Measurements from ENCODE around the gene HSD3B7. TPM values are rescaled to one million over a fixed set of nuclear protein-coding genes. Genes with fewer than 3 reads are reported as not detected.
"Not testable (repeated sequence)": the region's sequence is repeated elsewhere in the genome, so short reads cannot be mapped to it uniquely, and the experiment has no call there.

Gene HSD3B7
- polyA plus RNA-seq (2.0 to 3.5 TPM (median 2.4 TPM) in 3 replicates), polyA minus RNA-seq (2.4 to 3.8 TPM (median 2.4 TPM) in 3 replicates)
- polyA plus RNA-seq (2011; ENCODE audit: low read depth), result 1.6 TPM
- 1.6 and 2.9 TPM in 2 replicates for polyA plus RNA-seq (2011; cell fraction: cytosol; rRNA removed)
- polyA plus RNA-seq (2011; cell fraction: nucleus; rRNA removed), result 3.9 and 4.7 TPM in 2 replicates
- polyA plus RNA-seq (2012; ENCODE audit: low replicate concordance), result 2.1 and 6.1 TPM in 2 replicates
- polyA minus RNA-seq (2011; cell fraction: cytosol; rRNA and poly(A)+ RNA removed), result 3.5 TPM
- polyA minus RNA-seq (2011; cell fraction: nucleus; rRNA and poly(A)+ RNA removed), result 1.8 and 2.1 TPM in 2 replicates

DNA sequence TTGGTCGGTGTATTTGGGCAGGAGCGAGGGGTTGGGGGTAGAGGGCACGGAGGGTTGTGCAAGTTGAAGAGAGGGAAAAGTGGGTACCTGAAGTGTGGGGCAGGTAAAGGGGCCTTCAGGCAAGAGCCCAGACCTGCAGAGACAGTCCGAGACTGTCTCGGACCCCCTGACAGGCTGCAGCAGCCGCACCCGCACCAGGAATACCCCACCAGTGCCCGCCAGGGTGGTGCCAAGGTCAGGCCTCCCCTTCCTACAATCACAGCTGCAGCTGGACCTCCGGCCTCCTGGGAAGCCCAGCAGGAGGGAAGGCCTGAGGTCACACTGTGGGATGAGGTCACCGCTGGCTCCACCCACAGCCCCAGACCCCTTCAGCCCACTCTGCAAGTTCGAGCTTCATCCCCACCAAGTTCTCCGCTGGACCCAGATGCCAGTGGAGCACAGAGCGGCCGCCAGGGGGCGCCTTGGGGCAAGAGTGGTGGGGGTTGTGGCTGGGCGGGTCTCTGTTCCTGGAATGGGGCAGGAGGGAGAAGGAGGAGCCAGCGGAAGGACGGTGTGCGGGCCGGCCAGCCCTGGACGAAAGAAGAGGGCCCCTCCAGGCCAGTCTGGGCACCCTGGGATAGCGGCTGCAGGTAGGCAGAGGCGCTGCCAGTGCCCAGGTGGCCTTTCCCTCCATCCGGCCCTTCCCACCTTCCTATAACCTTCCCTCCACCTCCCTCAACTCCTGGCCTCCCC, at the start of gene HSD3B7:
Gene HSD3B7 (plus strand): TSS at position 539 of the 732 bp plus-strand sequence. CDS start 452 bp downstream, outside the sequence.
- Histone ChIP-seq H2AFZ (ENCODE audit: control insufficient read depth, low read length) (peak within 1 kb of the TSS; percentile 23), H3K36me3 (ENCODE audit: control insufficient read depth in 2 of 2, extremely low read depth in 1 of 2, insufficient read depth in 2 of 2, low read length in 2 of 2) (peaks cover 10 to 14% of the 10 kb centered on the region in 2 experiments), H3K9me1 (ENCODE audit: control insufficient read depth, extremely low read depth, insufficient read depth, low read length) (no peaks in the 10 kb centered on the region), H3K79me2 (ENCODE audit: control insufficient read depth, insufficient read depth, low read length) (no peaks in the 10 kb centered on the region), H3K9ac (ENCODE audit: control insufficient read depth, extremely low read depth, insufficient read depth, low read length) (no peak within 1 kb of the TSS), H4K20me1 (ENCODE audit: control insufficient read depth, extremely low read depth, insufficient read depth, low read length) (no peaks in the 10 kb centered on the region), H3K4me3 (ENCODE audit: control insufficient read depth in 2 of 3, extremely low read depth in 1 of 3, insufficient read depth in 2 of 3, low read depth in 1 of 3, low read length in 3 of 3) (peak within 1 kb of the TSS in 2 of 3 experiments; percentile 5 to 37), H3K4me1 (ENCODE audit: control insufficient read depth, extremely low read depth, insufficient read depth, low read length) (peaks cover 15% of the 10 kb centered on the region), H3K9me3 (ENCODE audit: control insufficient read depth, low read depth, low read length) (no peaks in the 10 kb centered on the region), H3K4me2 (ENCODE audit: control insufficient read depth, extremely low read depth, insufficient read depth, low read depth, low read length) (peak within 1 kb of the TSS; percentile 66), H3K27me3 (ENCODE audit: control insufficient read depth, extremely low read depth, insufficient read depth, low read length) (no peaks in the 10 kb centered on the region), H3K27ac (ENCODE audit: control insufficient read depth, insufficient read depth, low read length) (no peak within 1 kb of the TSS)
- no peak for FAIRE-seq
- dilution Hi-C loops (cut with MboI; ENCODE audit: extremely low pct_ligation_motif_present, low sequenced_read_pairs), result no loop called here
- TF ChIP-seq EZH2 (IDR thresholded peaks at IDR 0.05; ENCODE audit: low read length), result no peak
- TF ChIP-seq, protein P1, sequence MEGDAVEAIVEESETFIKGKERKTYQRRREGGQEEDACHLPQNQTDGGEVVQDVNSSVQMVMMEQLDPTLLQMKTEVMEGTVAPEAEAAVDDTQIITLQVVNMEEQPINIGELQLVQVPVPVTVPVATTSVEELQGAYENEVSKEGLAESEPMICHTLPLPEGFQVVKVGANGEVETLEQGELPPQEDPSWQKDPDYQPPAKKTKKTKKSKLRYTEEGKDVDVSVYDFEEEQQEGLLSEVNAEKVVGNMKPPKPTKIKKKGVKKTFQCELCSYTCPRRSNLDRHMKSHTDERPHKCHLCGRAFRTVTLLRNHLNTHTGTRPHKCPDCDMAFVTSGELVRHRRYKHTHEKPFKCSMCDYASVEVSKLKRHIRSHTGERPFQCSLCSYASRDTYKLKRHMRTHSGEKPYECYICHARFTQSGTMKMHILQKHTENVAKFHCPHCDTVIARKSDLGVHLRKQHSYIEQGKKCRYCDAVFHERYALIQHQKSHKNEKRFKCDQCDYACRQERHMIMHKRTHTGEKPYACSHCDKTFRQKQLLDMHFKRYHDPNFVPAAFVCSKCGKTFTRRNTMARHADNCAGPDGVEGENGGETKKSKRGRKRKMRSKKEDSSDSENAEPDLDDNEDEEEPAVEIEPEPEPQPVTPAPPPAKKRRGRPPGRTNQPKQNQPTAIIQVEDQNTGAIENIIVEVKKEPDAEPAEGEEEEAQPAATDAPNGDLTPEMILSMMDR (optimal IDR thresholded peaks at IDR 0.05 in 1 of 3, IDR thresholded peaks at IDR 0.05 in 1 of 3, conservative IDR thresholded peaks at IDR 0.05 in 1 of 3; ENCODE audit: extremely low read depth in 1 of 3, insufficient read depth in 2 of 3, low read length in 3 of 3), result peak; percentile 57 to 93 (median 86)
- DNase-seq (ENCODE audit: low read depth, low spot score), result no peak

DNA sequence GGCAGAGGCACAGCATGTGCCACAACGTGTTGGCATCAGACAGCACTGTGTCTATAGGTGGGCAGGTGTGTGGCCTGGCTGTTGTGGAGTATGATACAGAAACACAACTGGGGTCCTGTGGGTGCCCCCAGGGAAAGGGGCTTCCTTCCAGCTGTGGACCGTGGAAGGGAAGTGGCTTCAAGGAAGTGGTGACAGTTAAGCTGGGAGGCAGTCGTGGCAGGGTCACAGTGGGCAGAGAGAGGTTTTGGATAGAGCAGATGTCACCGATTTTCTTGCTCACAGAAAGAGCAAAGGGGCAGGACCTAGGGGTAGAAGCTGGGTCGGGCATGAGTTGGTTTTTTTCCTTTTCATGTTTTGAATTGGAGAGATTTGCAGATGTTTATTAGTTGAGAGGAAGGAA, 47.3 kb upstream of the HSD3B7 start:
- Histone ChIP-seq H3K27ac (ENCODE audit: control insufficient read depth, insufficient read depth, low read length) (no peak overlapping the region), H3K27me3 (ENCODE audit: control insufficient read depth, extremely low read depth, insufficient read depth, low read length) (no peaks in the 10 kb centered on the region), H3K9me1 (ENCODE audit: control insufficient read depth, extremely low read depth, insufficient read depth, low read length) (no peaks in the 10 kb centered on the region), H3K9me3 (ENCODE audit: control insufficient read depth, low read depth, low read length) (no peaks in the 10 kb centered on the region), H3K4me3 (ENCODE audit: control insufficient read depth in 2 of 3, extremely low read depth in 1 of 3, insufficient read depth in 2 of 3, low read depth in 1 of 3, low read length in 3 of 3) (no peak overlapping the region), H4K20me1 (ENCODE audit: control insufficient read depth, extremely low read depth, insufficient read depth, low read length) (no peaks in the 10 kb centered on the region), H2AFZ (ENCODE audit: control insufficient read depth, low read length) (no peak overlapping the region), H3K9ac (ENCODE audit: control insufficient read depth, extremely low read depth, insufficient read depth, low read length) (no peak overlapping the region), H3K4me1 (ENCODE audit: control insufficient read depth, extremely low read depth, insufficient read depth, low read length) (peaks cover 24% of the 10 kb centered on the region), H3K79me2 (ENCODE audit: control insufficient read depth, insufficient read depth, low read length) (peaks cover 12% of the 10 kb centered on the region), H3K4me2 (ENCODE audit: control insufficient read depth, extremely low read depth, insufficient read depth, low read depth, low read length) (no peak overlapping the region), H3K36me3 (ENCODE audit: control insufficient read depth in 2 of 2, extremely low read depth in 1 of 2, insufficient read depth in 2 of 2, low read length in 2 of 2) (peaks cover 13 to 27% of the 10 kb centered on the region in 2 experiments)
- FAIRE-seq (no peak), DNase-seq (ENCODE audit: low read depth, low spot score) (no peak)
- TF ChIP-seq, protein P1 (optimal IDR thresholded peaks at IDR 0.05 in 1 of 3, IDR thresholded peaks at IDR 0.05 in 1 of 3, conservative IDR thresholded peaks at IDR 0.05 in 1 of 3; ENCODE audit: extremely low read depth in 1 of 3, insufficient read depth in 2 of 3, low read length in 3 of 3), result no peak
- no peak for TF ChIP-seq EZH2 (IDR thresholded peaks at IDR 0.05; ENCODE audit: low read length)
- dilution Hi-C loops (cut with MboI; ENCODE audit: extremely low pct_ligation_motif_present, low sequenced_read_pairs), result no loop called here

DNA sequence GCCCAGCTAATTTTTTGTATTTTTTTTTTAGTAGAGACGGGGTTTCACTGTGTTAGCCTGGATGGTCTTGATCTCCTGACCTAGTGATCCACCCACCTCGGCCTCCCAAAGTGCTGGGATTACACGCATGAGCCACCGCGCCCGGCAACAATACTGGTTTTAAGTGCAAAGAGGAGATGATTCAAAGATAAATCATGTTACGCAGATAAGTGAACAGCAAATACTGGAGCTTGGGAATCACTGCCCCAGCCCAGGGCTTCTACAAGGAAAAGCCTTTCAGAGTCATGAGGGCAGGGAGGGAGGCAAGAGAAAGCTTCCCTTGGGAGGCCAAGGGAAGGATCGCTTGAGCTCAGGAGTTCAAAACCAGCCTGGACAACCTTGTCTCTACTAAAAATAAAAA, 45.4 kb upstream of the HSD3B7 start:
- FAIRE-seq; DNase-seq (ENCODE audit: low read depth, low spot score); H4K20me1 ChIP-seq (ENCODE audit: control insufficient read depth, extremely low read depth, insufficient read depth, low read length); H3K9me3 ChIP-seq (ENCODE audit: control insufficient read depth, low read depth, low read length); H3K27me3 ChIP-seq (ENCODE audit: control insufficient read depth, extremely low read depth, insufficient read depth, low read length); H3K4me3 ChIP-seq (ENCODE audit: control insufficient read depth in 2 of 3, extremely low read depth in 1 of 3, insufficient read depth in 2 of 3, low read depth in 1 of 3, low read length in 3 of 3); H3K9me1 ChIP-seq (ENCODE audit: control insufficient read depth, extremely low read depth, insufficient read depth, low read length); H2AFZ ChIP-seq (ENCODE audit: control insufficient read depth, low read length); dilution Hi-C loops (cut with MboI; ENCODE audit: extremely low pct_ligation_motif_present, low sequenced_read_pairs); H3K4me2 ChIP-seq (ENCODE audit: control insufficient read depth, extremely low read depth, insufficient read depth, low read depth, low read length): not testable (repeated sequence)
- peak overlapping the region; percentile 55 for H3K9ac ChIP-seq (ENCODE audit: control insufficient read depth, extremely low read depth, insufficient read depth, low read length)
- peaks cover 24% of the 10 kb centered on the region for H3K4me1 ChIP-seq (ENCODE audit: control insufficient read depth, extremely low read depth, insufficient read depth, low read length)
- H3K36me3 ChIP-seq (ENCODE audit: control insufficient read depth in 2 of 2, extremely low read depth in 1 of 2, insufficient read depth in 2 of 2, low read length in 2 of 2), result peaks cover 16 to 34% of the 10 kb centered on the region in 2 experiments
- peaks cover 11% of the 10 kb centered on the region for H3K79me2 ChIP-seq (ENCODE audit: control insufficient read depth, insufficient read depth, low read length)
- peak overlapping the region; percentile 83 for H3K27ac ChIP-seq (ENCODE audit: control insufficient read depth, insufficient read depth, low read length)
